Measurements from ENCODE around the gene CLDN25.

DNA sequence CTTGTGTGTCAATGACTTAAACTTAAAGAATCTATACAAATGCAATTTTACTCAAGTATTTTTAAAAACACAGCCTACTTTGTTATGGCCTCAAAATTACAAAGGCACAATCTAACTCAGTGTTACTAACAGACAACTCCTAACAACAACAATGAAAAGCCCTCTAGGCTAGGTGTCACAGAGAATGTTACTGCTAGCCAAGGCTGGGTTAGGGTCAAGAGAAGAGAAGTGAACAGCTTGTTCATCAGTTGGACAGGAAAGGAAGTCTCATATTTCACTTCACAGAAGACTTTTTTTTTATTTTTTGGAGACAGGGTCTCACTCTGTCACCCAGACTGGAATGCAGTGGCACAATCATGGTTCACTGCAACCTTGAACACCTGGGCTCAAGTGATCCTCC is 26.0 kb downstream of the CLDN25 start:
- TF ChIP-seq YY1 (IDR thresholded peaks at IDR 0.05; ENCODE audit: insufficient read depth, insufficient read length) (no peak), SUZ12 (IDR thresholded peaks at IDR 0.05; ENCODE audit: extremely low read depth, insufficient read depth, insufficient read length) (no peak), ZNF274 (IDR thresholded peaks at IDR 0.05; ENCODE audit: low read depth, low read length) (no peak)
